T-helper 22 cell (primary cell): ENCODE data around the gene GNB1.
"Not testable (repeated sequence)": the region's sequence is repeated elsewhere in the genome, so short reads cannot be mapped to it uniquely, and the experiment has no call there.

Source experiments
- DNase-seq: peaks from one replicate; pipeline ENCODE4 v3.0.0-alpha.2; 2020; ENCODE audit warnings: low read depth

GNB1 gene

DNA sequence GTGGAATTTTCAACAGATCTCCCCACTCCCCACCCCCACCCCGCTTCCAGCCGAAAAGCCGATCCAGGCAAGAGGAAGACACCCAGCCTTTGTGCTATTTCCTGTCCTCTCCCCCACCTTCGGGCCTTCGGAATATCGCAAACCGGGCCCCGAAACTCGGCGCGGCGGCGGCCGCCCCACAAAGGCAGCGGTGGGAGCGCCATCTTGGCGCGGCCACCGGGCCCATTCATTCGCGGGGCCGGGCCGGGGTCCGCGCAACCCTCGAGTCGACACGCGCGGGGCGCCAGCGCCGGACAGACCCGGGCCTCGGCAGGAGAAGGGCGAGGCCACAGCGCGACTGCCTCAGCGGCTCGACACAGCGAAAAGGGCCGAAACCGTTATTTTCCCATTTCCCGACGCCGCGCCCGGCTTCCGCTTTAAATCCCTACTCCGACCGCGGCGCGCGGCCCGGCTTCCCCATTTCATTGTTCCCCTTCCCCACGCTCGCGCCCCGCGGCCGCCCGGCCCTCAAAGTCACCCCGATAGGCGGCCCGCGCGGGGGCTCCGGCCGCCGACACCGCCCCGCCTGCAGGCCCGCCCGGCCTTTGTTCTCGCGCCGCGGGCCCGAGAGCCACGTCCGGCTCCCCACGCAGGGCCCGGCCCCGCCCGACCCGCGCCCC, 911 bp downstream of the GNB1 start:
- peak; percentile 8 for DNase-seq

- no peak for DNase-seq
Observed at GRCh38 chr1:1889090-1889750, 1.7 kb downstream of the GNB1 start.

GRCh38 chr1:1883890-1884289, 7.0 kb downstream of the GNB1 start:
- not testable (repeated sequence) for DNase-seq

- DNase-seq = no peak
Observed at GRCh38 chr1:1883092-1883873, 7.6 kb downstream of the GNB1 start.

DNA sequence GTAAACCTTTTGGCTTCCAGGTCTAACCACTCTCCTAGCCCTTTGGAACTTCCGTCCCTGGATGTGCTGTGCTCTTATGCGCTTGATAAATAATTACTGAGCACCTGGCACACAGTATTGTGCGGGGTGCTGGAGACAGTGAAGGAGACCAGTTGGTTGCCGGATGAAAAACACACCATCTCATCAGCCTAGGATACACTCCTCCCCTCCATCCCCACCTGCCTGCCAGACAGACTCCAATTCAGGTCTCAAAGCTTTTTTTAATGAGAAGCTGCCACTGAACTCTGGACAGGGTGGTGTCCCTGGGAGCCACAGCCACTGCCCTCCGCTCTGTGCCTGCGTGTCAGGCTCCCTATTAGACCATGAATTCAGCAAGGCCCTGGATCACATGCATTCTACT, 9.2 kb downstream of the GNB1 start:
- DNase-seq = no peak

- no peak for DNase-seq
Observed at GRCh38 chr1:1880617-1881312, 10.1 kb downstream of the GNB1 start.

DNA sequence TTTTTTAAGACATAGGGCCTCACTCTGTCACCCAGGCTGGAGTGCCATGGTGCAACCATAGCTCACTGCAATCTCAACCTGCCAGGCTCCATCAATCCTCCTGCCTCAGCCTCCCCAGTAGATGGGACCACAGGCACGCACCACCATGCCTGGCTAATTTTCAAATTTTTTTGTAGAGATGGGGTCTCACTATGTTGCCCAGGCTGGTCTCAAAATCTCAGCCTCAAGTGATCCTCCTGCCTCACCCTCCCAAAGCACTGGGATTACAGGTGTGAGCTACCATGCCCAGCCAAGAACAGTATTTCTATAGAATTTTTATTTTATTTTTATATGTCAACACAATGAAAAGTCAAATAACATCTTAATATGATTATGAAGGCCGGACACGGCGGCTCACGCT, 10.9 kb downstream of the GNB1 start:
- DNase-seq = no peak

GRCh38 chr1:1877865-1878436, 12.9 kb downstream of the GNB1 start:
- DNase-seq = no peak

DNA sequence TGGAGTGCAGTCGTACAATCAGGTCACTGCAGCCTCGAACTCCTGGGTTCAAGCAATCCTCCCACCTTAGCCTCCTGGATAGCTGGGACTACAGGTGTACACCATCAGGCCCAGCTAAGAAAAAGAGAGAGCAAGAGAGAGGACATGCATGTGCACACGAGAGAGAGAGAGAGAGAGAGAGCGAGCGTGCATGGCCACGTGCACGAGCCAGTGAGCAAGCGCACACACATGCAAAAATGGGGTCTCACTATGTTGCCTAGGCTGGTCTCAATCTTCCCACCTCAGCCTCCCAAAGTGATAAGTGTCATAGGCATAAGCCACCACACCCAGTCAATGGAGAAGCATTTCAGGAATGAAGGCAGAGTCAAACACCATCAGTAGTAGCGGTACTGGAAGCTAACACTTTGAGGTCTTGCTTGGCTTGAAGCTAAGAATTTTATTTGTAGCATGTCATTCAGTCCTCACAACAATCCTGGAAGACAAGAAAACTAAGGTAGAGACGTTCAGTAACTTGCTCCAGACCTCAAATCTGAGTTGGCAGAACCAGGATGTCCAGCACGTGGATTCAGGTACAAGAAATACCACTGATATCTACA, 14.5 kb downstream of the GNB1 start:
- no peak for DNase-seq

DNA sequence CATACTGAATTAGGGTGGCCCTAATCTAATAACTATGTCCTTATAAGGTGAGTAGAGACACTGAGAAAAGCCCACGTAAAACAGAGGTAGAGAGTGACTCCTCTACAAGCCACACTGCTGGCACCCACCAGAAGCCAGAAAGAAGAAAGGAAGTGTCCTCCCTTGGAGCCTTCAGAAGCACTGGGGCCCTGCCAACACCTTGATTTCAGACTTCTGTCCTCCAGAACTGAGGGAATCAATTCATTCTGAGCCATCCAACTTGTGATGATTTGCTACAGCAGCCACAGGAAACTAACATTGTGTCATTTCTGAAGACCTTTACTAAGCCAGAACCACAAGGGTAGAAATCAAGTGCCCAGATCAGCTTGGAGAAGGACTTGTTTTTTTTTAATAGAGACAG, 15.0 kb downstream of the GNB1 start:
- DNase-seq = no peak

DNA sequence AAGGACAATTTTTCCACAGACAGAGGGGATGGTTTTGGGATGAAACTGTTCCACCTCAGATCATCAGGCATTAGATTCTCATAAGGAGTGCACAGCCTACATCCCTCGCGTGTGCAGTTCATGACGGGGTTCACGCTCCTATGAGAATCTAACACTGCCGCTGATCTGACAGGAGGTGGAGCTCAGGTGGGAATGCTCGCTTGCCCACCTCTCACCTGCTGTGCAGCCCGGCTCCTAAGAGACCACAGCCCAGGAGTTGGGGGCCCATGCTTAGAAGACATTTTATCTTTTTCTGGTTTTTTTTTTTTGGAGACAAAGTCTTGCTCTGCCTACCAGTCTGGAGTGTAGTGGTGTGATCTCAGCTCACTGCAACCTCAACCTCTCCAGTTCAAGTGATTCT, 16.0 kb downstream of the GNB1 start:
- DNase-seq = no peak

DNA sequence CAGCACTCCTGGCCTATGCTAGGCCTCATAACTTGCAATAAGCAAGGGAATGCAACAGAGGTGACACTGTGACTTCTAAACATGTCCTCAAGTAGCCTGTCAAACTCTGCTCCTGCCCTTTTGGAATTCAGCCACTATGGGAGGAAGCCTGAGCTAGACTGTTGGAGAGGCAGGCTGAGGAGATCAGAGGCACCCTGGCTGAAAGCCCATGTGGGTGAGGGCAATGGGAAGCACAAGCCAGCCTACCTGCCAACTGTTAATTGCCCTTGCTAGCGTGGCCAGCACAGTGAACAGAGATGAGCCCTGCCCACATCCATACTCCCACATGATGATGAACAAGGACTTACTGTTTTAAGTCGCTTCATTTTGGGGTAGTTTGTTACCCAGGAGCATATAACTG, 17.7 kb downstream of the GNB1 start:
- DNase-seq = no peak

GRCh38 chr1:1872329-1872994, 18.4 kb downstream of the GNB1 start:
- no peak for DNase-seq

GRCh38 chr1:1869469-1869868, 21.4 kb downstream of the GNB1 start:
- no peak for DNase-seq

- DNase-seq = no peak
Observed at GRCh38 chr1:1867164-1867563, 23.7 kb downstream of the GNB1 start.

DNA sequence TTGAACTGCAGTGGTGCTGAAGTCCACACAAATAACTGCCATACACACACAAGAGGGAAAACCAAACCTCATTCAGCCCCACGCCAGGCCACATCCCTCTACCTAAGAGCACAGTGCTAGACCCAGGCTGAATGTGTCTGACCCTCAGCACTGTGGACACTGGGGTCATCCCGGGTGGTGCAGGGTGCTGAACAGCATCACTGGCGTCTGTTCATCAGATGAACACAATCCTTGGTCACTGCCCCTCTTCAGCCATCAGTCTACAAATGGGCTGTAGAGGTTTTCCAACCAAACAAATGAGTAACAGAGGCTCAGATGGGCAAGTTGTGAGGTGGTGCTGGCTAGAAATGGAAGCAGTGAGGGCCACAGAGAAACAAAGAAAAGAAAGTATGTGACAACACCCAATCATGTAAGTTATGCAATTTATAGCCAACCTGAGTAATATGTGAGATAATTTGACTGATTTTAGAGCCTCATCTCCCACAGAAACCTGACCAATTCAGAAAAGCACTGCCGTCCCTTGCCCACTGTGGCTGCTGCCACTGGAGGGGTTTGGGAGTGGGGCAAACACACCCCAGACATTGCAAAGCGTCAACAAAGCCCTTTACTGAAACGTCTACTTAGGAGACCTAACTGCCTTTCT, 27.9 kb downstream of the GNB1 start:
- DNase-seq = no peak

- DNase-seq = not testable (repeated sequence)
Observed at GRCh38 chr1:1861761-1862310, 29.1 kb downstream of the GNB1 start.

DNA sequence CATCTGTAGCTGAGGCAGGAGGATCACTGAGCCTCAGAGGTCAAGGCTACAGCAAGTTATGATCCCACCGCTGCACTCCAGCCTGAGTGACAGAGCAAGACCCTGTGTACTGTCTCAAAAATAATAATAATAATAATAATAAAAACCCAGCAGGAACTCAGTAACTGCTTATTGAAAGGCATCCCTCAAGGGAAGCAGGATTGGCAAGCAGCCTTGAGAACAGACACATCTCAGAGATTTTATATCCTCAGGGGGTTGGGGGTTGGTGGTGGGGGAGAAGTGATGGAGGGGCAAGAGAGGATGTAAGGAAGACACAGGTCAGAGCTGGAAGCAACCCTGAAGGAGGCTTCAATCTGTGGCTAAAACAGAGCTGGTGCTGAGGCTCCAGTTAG, 29.6 kb downstream of the GNB1 start:
- DNase-seq = no peak

GRCh38 chr1:1859970-1860697, 30.8 kb downstream of the GNB1 start:
- not testable (repeated sequence) for DNase-seq
